GM18519 (cell line): ENCODE measurements around the gene ZIC4.

Source experiments
- ATAC-seq: cut with Tn5 transposase; IDR thresholded peaks from one replicate; pipeline ENCODE4 v1.9.1; 2021; ENCODE audit warnings: mild to moderate bottlenecking, moderate library complexity; ENCODE audit not compliant: unreplicated experiment, low FRiP score

The ZIC4 gene

DNA sequence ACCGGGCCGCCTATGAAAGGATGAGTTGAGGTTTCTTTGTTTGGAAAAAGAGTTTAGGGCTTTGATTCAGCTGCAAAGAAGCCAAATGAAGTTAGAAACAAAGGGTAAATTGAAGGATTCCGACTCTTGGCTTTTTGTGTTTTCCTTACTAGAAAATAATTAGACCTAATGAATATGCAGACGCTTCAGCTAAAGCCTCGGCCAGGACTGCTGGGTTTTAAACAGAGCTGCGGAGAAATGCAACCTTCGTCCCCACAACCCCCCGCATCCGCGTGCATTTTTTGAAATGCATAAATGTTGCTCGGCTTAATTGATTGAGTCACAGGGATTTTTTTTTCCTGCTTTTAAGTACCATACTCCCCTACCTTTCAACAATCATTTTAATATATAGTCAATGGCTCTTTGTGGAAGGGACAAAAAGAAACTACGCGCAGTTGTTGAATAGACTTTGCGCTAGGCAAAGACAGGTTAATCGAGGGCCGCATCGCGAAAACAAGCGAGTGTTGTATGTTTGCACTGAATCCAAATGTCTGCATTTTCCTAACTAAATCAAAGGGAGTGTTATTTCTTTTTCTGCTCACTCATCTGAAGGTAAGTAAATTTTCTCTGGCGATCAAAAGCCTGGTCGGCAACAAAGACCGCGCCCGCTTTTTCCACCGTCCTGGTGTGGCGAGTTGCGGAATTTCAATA is 1.3 kb upstream of the ZIC4 start:
- ATAC-seq, result no peak

DNA sequence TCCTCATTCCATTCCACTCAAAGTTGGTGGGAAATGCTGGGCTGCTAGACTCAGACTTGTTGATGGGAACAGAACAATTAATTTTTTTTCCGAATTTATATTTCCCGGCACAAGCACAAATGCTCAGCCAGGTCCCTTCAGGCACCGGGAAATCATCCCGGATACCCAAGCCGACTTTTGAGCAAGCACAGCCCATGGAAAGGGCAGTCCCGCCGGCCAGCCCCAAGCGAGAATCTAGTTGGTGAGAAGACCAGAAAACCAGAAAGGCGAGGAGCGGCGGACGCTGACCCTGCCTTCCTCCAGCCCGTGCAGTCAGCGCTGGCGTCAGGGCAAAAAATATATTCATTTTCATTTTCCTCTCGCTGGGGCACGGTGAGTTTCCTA is 763 bp upstream of the ZIC4 start:
- ATAC-seq, result no peak

DNA sequence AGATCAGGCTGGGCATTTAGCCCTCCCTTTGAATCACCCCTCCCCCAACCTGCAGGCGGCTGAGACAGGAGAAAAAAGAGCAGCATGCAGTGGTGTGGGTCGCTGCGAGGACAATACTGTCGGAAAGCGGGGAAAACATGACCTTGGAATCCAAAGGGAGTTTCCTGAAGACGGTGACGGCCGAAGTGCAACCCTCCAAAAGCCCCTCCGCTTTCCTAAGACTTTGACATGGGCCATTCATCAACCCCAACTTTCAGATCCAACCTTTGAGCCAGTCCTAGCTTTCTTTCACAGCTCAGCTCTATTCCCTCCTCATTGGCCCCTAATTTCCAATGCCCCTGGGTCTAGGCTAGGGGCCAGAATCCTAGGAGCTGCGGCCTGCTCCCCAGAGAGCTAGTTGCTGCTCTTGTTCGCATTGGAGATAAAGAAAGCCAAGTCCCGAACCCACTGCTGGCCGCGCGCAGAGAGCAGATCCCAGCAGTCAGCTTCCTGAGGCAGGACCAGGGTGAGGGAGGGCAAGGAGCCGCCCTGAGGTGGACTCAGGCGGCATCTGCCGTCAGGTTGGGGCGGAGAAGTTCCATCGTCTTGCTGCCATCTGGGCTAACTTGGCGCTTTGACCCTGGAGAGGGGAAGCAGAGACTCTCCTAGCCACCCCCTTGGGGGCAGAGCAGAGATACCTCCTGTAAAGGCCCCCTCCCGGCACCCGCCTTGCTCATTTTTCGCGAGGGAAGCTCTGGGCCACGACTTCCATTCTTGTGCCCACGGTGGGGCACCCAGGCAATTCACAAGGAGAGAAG is 914 bp downstream of the ZIC4 start:
- ATAC-seq, result no peak

DNA sequence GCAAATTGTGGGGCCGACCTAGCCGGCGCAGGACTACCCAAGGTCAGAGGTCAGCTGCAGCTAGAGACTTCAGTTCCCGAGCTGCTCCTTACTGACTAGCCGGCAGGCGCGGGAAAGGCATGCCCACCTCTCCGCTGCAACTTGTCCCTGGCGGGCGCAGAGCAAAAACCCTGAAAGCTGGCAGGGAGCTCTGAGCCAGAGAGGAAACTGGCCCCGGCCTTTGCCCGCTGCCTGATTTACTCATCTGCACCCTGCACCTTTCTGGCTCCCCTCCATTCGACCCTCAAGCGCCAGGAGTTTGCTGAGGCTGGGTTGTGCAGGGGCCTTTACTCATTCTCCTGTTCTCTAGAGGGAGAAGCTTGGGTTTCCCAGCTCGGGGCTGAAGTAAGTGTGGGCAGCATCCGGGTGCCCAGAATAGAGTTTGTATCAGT is 1.5 kb downstream of the ZIC4 start:
- no peak for ATAC-seq

DNA sequence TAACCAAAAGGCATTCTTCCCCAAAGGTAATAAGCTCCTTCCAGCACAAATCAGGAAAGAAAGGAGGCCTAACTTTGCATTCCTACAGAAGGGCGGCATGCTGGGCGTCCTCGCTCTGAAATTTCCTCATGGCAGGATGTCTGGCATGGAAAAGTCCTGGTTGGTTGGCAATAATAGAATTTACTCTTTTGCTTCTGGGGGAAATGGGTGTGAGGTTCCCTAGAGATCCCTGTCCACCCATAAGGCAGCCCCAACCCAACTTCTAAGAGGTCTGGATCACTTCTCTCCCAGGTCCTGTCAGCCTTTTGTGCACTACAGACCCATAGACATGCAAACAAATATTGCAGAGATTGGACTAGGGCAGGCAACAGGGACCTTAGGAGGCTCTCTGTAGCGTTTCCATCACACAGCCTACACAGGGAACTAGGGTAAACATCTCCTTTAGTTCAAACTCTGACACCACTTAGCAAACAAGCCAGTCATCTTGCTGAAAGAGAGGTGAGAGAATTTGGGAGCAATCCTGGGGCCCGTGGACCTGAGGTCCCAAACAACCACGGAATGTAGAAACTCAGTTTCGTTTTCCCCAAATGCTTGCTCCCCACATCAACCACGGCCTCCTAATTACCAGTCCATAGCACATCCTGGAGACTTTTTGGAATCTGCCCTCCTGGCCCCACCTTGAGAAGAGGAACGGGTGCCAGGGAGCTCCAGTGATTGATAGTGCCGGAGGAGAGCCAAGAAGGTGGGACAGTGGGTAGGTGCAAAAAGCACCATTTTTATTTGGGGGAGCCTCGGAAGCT is 2.1 kb downstream of the ZIC4 start:
- no peak for ATAC-seq

DNA sequence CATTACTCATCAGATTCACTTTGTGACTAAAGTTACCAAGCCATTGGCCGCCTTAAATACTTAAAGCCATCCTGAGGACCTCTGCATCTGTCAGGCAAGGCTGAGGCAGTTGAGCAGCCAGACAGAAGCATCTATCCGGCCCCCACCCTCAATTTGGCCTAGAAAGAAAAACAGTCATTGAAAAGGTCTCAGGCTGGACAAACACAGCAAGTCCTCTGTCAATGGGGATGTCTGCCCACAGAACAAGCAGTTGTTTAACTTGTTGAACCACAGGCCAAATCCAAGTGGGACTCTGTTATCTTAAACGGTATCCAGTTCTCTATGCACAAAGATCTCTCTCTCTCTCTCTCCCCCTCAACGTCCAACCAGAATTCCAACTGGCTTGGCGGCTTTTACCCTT is 2.8 kb downstream of the ZIC4 start:
- ATAC-seq, result no peak

DNA sequence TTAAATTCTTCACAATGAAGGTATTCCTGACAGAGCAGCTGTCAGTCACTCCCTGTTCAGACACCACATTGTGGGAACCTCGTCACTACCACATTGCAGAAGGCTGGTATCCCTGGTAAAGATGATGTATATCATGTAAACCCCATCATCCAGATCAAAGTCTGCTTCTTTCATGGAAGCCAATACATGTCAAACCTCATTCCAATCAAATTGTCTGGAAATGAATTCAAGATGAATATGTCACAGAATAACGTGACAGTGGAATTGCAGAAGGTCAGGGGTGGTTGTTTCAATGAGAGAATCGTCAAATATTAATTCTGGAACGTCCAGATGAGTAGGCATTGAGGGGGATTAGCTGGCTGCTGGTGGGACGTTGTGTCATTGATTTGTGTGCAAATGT is 4.2 kb downstream of the ZIC4 start:
- no peak for ATAC-seq

DNA sequence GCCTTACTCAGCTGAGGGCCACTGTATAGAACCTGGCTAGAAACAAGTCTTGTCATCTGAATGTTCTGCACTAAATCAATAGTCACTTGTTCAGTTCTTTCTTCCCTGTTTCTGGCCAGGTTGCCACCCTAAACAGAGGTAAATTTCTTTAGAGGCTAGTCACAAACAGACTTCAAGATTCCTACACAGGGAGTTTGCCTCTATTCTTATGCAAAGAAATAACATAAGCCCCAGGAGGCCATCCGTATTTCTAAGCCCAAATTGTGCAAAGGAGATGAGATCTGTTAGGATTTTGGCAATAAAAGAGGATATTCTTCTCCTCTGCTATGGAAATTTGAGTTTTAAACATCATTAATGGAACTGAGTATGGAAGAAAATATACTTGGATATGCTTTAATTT is 4.9 kb downstream of the ZIC4 start:
- no peak for ATAC-seq

DNA sequence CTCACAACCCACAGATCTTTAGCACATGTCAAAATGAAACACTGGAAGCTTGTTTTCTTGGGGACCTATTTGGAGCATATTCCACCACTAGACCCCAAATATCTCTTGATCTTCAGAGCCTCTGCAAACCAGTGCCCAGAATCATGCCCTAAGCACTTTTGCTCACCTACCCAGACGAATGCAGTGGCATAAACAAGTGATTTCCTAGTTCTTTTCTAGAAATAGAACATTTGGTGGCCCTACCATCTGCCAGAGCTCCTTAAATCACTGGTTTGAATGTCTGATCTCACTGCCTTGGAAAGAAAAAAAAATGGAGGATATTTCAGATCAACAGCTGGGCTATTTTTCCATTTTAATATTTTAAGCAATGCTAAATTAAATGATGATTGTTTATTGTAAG is 5.3 kb downstream of the ZIC4 start:
- no peak for ATAC-seq

DNA sequence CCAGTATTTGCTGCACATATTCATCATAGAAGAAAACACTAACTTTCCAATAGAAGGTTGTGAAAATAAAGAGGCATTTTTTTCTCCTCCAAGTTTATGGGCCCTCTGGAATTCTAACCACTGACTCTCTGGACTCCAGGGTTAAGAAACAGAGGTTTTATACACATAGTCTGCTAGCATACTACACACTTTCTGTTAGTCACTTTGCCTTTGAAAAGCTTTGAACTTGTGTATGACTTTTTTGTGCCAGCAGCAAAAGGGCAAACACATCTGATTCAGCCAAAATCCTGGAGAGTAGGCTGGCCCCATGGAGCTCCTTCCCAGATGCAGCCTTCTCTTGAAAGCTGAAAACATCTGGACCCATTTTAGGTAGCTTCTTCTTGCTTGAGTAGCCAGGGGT is 6.2 kb downstream of the ZIC4 start:
- ATAC-seq, result no peak

DNA sequence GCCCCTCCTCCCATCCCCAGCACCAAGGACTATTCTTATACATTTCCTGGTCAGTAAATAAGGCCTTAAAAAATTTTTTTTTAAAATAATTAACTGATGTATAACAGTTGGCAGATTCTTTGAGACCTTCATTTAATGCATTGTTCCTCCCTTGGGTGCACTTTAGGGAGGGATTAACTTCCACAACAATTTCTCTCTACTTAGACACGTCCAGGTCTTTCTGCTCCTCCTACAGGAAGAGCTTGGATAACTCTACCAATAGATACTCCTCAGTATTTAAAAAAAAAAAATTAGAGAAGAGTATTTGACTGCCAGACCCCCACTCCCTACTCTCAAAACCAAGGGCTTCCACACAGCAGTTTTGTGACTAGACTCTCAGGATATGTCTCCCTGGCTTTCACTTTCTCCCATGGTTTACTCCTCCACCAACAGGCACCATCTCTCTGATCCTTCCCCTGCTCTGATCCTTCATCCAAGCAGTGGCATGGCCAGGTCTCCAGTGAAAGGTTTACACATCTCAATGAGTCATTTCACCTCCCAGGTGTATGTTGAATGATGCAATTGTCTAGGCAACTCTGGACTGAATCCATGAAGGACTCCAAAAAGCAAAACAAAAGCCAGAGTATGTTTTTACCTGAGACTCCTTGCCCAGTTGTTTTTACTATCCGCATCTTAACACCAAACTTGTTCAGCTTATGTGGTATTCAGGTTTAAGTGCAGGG is 7.4 kb downstream of the ZIC4 start:
- ATAC-seq, result no peak

DNA sequence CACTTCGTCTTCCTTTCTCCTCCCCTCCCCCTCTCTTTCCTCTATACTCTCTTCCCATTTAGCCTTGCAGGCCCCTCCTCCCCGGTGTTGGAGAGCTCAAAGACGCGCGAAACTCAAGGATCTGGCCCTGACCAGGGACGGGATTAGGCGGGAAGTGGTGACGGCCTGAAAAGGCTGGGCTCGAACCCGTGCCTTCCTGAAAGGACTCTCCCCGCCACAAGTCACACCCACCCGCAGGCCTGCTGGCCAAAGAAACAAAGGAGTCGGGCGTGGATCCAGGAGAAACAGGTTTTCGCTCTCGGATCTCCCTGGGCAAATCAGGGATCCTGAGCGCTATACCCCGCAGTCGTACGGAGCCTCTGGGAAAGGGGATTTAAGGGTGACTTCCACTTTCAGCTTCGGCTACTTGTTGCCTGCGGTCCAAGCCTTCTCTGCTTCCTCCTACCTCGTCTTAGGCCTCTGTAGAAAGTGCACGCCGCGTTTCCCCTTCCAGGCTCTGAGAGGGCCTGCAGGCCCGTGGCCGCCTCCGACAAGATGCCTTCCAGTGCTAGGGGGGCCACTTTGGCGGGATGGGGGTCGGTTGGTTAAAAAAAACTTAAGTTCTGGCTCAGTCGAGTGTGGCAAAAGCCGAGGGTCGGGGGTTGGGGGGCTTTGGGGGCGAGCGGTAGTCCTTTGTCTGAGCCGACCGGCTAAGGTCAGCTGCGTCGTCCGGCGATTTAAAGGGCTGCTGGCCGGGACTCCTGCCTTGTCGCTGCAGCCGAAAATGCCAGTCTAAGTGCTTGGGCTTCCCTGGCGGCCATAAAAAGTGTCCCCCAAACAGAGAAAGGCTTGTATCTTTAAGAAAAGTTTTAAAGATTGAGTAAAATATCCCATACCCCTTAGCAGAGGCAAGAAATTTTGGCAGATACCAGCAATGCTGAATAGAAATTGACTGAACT is 8.2 kb downstream of the ZIC4 start:
- no peak for ATAC-seq

DNA sequence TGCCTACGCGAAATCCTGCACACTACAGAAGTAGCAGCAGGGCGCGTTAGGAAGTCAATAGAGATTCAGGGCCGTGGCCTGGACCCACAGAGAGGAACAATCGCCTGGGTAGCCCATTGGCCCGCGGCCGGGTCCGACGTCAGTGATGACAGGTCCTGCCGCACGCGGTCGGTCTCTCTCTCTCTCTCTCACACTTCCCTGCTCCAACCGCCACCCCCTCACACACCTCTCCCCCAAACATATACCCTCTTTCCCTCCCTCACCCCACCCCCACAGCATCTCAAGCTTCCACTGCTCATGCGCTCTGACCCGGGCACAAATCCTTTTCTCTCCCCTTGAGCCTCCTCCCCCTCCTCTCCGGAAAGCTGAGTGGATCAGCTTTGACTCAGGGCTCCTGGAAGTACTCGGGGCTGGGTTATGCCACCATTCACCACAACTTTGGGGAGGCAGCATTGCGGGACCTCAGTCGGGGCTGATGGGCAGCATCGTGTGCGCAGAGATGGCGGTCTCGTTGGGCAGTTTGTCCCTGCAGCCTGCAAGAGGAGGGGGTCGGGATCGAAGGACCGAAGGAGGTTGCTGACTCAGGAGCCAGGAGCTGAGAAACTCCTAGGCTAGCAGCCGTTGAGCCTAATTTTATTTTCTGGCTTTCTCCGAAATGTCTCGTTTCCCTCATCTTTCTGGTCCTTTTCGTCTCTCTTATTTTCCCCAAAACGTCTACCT is 9.0 kb downstream of the ZIC4 start:
- ATAC-seq, result no peak

DNA sequence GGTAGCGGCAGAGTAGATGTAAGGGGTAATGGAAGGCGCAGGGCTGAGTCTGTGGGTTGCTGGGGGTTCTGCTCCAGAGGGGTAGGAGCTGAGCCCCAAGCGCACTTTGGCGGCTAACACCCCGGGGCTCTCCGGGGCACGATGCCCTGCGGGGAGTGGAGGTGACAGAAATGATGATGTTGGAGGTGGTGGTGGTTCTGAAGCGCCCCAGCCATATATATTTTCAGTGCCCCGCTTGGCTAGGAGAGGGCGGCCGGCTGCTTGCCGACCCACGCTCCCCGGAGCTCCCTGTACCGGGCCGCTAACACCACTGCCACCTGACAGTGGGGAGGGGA is 9.7 kb downstream of the ZIC4 start:
- no peak for ATAC-seq

DNA sequence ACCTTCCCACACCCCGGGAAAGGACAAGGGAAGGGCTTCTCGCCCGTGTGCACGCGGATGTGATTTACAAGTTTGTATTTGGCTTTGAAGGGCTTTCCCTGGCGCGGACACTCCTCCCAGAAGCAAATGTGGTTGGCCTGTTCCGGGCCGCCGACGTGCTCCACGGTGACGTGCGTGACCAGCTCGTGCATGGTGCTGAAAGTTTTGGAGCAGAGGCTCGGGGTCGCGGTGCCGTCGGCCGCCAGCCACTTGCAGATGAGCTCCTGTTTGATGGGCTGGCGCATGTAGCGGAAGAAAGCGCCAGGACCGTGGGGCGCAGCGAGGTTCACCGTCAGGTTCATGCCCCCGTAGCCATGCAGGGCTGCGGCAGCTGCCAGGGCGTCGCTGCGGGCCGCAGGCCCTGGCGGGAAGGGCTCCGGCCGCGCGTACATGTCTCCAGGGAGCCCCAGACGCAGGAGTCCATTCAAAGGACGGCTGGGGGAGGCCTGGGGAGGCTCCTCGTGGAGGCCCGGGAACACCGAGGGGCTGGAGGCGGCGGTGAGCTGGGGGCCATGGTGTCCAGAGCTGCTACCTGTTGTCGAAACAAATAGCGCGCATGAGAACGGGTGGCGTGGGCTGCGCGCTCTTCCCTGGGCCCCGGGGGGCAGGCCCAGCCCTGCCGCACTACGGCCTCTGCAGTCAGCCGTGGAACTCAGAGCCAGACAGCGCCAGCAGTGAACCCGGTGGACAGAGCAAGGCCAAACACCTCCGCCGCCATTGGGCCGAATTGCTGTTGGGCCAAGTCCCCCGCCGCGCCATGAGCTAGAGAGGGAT is 10.2 kb downstream of the ZIC4 start:
- no peak for ATAC-seq

DNA sequence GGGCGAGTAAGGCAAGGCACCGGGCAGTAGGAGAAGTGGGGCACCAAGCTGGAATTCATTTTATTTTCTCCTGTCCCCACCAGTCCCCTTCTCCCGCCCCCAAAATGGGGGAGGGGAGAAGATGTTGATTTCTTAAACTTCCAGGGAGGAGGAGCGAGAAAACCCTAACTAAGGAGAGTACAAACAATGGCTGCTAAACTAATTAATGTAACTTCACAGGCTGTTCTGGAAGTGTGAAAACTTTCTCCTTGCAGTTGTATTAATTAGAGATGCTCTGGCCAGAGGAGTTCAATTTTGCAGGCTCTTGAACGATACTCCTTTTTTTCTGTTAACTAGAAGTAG is 11.5 kb downstream of the ZIC4 start:
- ATAC-seq, result no peak

DNA sequence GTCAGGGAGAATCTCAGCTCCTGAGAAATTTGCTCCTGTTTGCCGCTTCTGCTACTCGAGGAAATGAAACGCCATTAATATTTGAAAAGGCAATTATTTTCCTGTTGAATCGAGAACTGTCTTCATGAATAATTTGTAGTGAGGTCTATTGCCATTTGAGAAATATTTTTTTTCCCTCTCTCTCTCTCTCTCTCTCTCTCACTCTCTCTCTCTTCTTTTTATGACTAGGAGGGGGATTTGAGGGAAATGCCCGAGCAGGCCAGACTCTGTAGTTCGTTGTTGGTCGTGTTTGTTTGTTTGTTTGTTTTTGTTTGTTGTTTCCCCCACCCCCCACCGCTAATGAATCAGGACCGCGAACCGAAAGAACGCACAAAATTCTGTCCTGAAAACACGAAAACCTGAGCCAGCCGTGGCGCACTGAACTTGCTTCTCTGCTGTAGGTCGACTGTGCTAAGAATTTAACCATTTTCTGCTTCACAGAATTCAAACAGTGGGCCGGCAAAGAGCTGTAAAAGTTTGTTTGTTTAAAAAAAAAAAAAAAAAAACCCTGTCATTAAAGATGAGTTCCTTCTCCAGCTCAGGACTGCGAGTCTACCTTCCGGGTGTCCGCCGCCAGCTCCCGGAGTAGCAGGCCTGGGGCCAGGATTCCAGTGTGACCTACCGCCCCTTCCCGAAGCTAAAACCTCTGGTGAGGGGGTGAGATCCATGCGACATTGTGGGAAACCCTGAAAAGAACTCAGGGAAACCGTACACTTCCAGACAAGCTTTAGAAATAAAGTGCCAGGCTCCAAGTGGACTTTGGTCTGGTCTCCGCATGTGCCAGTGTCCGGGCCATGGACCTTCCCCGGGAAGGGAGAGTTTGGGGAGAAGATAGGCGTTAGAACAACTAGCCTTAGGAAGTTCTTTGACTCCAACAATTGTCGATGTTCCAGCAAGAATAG is 12.1 kb downstream of the ZIC4 start:
- no peak for ATAC-seq
